ENCODE results near the gene GIT2.
"Not testable (repeated sequence)": the region's sequence is repeated elsewhere in the genome, so short reads cannot be mapped to it uniquely, and the experiment has no call there.

Gene GIT2

GRCh38 chr12:109995686-109996482 lies at the start of gene GIT2:
Gene GIT2 (minus strand): TSS chr12:109996368. CDS start chr12:109996224, 144 bp downstream.
- DNase-seq (ENCODE audit: low read depth): peak; percentile 92

- no peak for DNase-seq (ENCODE audit: low read depth)
These were observed 46.1 kb upstream of the GIT2 start for GRCh38 chr12:110042264-110042663.

GRCh38 chr12:110039085-110039807 lies 43.1 kb upstream of the GIT2 start:
- peak; percentile 9 for DNase-seq (ENCODE audit: low read depth)

DNA sequence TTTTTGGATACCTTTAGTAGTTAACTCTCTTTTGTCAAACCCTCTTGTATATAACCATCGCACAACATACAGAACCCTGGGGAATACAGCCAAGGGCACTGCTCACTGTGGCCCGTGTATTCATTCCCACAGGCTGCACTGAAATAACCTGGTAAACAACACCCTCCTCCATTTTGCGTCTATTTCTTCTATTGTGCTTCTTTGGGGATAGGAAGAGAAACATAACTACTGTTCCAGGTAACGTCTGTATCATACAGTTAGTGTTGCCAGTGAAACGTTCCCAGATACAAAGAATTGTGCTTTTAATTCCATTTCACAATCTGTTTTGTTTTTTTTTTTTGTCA lies 42.5 kb upstream of the GIT2 start:
- no peak for DNase-seq (ENCODE audit: low read depth)

DNA sequence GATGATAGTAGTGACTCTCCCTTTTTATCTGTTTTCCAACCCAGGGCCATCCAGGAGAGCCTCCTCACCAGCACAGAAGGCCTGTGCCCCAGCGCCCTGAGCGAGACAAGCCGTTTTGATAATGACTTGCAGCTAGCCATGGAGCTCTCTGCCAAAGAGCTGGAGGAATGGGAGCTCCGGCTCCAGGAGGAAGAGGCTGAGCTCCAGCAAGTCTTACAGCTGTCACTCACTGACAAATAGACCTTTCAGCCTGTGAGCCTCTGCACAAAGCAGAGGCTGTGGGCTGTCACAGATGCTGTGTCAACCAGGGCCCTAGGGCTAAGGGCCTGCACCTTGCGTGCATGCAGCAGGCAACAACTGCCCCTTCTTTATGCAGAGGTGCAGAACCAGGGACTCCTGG lies 41.1 kb upstream of the GIT2 start:
- no peak for DNase-seq (ENCODE audit: low read depth)

DNA sequence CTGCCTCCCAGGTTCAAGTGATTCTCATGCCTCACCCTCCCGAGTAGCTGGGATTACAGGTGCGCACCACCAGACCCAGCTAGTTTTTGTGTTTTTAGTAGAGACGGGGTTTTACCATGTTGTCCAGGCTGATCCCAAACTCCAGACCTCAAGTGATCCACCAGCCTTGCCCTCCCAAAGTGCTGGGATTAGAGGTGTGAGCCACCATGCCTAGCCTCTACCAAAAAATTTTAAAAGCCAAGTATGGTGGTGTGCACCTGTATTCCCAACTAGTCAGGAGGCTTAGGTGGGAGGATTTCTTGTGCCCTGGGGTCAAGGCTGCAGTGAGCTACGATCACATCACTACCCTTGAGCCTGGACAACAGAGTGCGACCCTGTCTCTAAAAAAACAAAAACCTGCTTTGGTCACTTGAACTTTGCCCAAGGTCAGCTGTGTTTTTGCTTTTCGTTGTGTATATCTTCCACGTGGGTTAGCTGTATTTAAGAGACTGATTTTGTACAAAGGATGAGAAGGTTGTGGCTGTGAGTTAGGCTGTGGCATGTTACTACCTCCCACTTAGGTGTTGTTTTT lies 39.5 kb upstream of the GIT2 start:
- DNase-seq (ENCODE audit: low read depth): no peak

GRCh38 chr12:110033888-110034287 lies 37.7 kb upstream of the GIT2 start:
- no peak for DNase-seq (ENCODE audit: low read depth)

DNA sequence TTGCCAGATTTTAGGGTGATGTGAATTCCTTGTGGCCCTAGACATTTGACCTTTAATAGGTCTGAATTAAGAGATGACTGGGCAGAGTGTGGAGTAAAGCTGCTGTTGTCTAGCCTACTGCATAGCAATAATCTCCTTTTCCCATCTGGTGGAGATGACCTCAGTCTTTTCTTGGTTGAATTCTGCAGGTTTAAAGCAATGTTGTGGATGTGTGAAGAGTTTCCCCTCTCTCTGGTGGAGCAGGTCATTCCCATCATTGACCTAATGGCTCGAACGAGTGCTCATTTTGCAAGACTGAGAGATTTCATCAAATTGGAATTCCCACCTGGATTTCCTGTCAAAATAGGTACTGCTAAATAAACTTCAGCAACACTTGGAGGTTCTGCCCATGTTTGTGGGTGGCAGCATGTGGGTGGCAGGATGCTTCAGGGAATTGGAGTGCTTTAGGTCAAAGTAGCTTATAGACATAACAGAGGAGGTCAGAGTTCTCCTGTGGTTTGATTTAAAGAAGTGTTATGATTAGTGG lies 33.2 kb upstream of the GIT2 start:
- DNase-seq (ENCODE audit: low read depth): no peak

GRCh38 chr12:110028323-110028722 lies 32.2 kb upstream of the GIT2 start:
- no peak for DNase-seq (ENCODE audit: low read depth)

DNA sequence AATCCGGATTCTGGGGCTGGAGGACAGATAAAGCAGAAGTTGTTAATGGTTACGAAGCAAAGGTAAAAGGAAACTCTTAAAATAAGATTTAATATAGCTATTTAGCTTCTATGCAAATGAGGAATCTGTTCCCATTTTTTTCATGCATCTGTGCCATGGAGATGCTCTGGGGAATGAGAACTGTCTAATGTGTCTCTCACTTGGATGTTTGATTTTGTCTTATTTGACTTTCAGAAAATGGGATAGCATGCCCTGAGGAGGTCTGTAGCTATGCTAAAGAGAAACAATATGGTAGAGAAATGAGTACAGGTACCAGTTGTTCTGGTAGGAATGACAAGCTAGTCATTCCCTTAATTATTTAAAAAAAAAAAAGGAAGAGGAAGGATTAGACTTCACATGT lies 27.9 kb upstream of the GIT2 start:
- DNase-seq (ENCODE audit: low read depth): no peak

GRCh38 chr12:110023059-110023980 lies 27.2 kb upstream of the GIT2 start:
- DNase-seq (ENCODE audit: low read depth): no peak

GRCh38 chr12:110020956-110021355 lies 24.8 kb upstream of the GIT2 start:
- DNase-seq (ENCODE audit: low read depth): no peak

GRCh38 chr12:110015132-110015531 lies 19.0 kb upstream of the GIT2 start:
- no peak for DNase-seq (ENCODE audit: low read depth)

- DNase-seq (ENCODE audit: low read depth): no peak
These were observed 16.5 kb upstream of the GIT2 start for GRCh38 chr12:110012659-110013058.

DNA sequence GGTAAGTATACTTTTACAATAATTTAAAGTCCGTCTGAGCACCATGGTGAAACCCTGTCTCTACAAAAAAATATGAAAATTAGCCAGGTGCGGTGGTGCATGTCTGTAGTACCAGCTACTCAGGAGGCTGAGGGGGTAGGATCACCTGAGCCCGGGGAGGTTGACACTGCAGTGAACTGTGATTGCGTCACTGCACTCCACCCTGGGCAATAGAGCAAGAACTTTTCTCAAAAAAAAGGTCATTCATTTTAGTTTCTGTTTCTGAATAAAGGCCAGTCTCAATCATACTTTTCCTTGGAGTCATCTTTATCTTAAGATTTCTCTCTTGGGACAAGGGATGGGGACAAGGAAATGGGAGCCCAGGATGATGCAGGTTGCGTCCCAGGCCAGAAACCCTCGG lies 16.0 kb upstream of the GIT2 start:
- DNase-seq (ENCODE audit: low read depth): no peak

DNA sequence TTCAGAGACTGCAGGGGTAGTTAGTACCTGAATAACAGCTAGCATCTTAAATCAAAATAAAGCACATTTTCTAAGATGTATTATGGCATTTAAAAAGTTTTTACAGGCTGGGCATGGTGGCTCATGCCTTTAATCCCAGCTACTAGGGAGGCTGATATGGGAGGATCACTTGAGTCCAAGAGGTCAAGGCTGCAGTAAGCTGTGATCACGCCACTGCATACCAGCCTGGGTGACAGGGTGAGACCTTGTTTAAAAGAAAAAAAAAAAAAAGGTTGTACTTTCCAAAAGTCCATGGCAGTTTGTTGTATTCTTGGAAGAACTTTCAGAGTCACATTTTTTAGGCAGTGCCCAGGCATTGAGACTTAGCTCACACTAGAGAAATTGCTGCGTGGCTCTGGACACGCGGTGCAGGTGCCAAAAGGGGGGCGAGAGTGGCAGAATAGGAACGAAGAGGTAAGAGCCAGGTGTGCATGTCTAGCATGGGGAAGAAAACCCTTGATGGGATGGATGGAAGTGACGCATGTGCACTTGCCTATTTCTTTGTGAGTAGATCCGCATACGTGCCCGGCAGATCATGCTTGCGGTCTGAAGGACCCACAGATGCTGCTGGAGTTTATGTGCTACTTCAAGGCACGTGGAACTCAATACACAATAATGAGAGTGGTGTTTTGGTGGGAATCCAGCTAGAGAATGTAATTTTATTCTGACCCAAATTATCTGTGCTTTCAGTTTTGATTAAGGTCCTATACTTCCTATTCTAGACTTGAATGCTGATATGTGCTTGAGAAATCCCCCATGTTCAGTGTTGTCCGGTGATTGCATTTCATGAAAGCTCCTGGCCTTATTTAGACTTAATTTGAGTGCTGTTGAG lies 14.9 kb upstream of the GIT2 start:
- DNase-seq (ENCODE audit: low read depth): no peak

DNA sequence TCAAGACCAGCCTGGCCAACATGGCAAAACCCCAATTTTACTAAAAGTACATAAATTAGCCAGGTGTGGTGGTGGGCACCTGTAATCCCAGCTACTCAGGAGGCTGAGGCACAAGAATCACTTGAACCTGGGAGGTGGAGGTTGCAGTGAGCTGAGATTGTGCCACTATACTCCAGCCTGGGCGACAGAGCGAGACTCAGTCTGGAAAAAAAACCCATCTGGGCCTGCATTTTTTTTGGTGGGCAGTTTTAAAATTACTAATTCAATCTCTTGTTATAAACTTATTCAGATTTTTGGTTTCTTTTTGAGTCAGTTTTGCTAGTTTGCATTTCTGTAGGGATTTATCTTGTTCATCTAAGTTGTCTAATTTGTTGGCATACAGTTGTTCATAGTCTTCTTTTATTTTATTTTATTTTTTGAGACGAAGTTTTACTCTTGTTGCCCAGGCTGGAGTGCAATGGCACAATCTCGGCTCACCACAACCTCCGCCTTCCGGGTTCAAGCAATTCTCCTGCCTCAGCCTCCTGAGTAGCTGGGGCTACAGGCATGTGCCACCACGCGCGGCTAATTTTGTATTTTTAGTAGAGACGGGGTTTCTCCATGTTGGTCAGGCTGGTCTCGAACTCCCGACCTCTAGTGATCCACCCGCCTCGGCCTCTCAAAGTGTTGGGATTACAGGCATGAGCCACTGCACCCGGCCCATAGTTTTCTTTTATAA lies 12.7 kb upstream of the GIT2 start:
- not testable (repeated sequence) for DNase-seq (ENCODE audit: low read depth)

DNA sequence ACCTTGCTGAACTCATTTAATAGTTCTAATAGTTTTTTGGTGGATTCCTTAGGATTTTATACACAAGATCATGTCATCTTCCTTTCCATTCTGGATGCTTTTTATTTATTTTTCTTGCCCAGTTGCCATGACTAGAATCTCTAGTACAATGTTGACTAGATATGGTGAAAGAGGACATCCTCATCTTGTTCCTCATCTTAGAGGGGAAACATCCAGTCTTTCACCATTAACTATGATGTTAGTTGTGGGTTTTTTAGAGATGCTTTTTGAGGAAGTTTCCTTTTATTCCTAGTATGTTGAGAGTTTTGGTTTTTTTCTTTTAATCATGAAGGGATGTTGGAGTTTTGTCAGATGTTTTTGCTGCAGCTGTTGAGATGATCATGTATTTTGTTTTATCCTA lies 11.7 kb upstream of the GIT2 start:
- DNase-seq (ENCODE audit: low read depth): no peak

DNA sequence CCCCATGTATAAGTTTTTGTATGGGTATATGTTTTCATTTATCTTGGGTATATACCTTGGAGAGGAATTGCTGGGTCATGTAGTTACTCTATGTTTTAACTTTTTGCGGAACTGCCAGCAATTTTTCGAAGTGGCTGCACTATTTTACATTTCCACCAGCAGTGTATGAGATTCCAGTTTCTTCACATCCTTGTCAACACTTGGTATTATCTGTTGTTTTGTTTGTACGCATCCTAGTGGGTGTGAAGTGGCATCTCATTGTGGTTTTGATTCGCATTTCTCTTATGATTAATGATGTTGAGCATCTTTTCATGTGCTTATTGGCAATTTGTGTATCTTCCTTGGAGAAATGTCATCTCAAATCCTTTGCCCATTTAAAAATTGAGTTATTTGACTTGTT lies 9.9 kb upstream of the GIT2 start:
- DNase-seq (ENCODE audit: low read depth): no peak

DNA sequence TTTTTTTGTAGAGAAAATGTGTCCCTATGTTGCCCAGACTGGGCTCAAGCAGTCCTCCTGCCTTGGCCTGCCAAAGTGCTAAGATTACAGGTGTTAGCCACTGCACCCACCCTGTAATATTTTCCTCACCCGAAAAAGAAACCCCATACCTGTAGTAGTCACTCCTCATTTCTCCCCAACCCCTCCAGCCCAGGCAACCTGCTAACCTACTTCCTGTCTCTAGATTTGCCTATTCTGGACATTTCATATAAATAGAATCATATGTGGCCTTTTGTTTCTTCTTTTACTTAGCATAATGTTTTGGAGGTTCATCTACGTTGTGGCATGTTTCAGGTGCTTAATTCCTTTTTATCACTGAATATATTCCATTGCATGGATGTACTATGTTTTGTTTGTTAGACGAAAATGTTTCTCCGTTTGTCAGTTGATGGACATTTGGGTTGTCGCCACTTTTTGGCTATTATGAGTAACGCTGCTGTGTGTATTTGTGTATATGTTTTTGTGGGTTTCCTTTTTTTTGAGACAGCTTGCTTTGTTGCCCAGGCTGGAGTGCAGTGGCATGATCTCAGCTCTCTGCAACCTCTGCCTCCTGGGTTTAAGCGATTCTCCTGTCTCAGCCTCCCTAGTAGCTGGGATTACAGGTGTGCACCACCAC lies 9.3 kb upstream of the GIT2 start:
- no peak for DNase-seq (ENCODE audit: low read depth)
